ENCODE data around the gene CRYBA2.

Gene CRYBA2, protein sequence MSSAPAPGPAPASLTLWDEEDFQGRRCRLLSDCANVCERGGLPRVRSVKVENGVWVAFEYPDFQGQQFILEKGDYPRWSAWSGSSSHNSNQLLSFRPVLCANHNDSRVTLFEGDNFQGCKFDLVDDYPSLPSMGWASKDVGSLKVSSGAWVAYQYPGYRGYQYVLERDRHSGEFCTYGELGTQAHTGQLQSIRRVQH

GRCh38 chr2:218993345-218994315, at the start of gene CRYBA2:
CRYBA2 (minus strand) TSS chr2:218993422; CDS start chr2:218993176, 246 bp downstream.
- no peak for DNase-seq

- DNase-seq, result no peak
Measured at GRCh38 chr2:219042750-219043149, 49.5 kb upstream of the CRYBA2 start.

DNA sequence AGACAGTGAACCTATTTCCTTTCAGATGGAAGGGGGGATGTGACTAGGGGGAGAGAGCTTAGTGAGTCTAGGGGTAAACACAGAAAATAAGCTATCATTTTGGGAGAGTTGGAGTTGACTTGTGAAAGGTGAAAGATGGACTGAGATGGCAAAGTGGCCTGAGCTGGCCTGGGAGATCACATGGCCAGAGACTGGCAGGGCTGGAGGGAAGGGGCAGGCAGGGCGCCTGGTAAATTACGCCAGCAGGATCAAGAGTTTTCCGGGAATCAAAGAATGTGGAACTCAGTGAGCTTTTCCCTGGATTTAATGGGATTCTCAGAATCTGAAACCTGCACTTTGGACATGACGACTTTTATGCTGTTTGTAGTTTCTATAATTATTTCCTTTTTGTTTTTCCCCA, 48.9 kb upstream of the CRYBA2 start:
- DNase-seq, result no peak

DNA sequence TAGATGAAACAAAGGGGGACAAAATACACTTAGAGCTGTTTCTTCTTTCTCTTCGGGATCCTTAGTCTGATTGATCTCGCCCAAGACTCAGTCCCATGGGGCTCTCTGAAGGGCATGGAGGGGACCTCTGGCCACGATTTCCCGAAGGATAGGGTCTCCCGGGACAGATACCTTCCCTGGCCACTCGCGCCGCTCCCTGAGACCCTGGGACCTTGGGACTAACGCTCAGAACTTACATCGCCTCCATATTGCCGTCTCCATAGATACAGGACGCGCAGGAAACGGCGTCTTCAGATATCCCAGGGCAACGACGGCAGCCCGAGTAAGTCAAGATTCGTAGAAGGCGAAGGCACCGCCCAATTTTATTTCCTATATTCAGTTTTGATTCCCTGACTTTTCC, 48.0 kb upstream of the CRYBA2 start, which contains the start of gene CFAP65:
TSS of gene CFAP65 (minus strand) at position 265 of the 400 bp plus-strand sequence. CDS start 2,468 bp downstream, outside the sequence.
- DNase-seq, result no peak

- DNase-seq, result no peak
Measured at GRCh38 chr2:219038600-219038999, 45.4 kb upstream of the CRYBA2 start.

DNA sequence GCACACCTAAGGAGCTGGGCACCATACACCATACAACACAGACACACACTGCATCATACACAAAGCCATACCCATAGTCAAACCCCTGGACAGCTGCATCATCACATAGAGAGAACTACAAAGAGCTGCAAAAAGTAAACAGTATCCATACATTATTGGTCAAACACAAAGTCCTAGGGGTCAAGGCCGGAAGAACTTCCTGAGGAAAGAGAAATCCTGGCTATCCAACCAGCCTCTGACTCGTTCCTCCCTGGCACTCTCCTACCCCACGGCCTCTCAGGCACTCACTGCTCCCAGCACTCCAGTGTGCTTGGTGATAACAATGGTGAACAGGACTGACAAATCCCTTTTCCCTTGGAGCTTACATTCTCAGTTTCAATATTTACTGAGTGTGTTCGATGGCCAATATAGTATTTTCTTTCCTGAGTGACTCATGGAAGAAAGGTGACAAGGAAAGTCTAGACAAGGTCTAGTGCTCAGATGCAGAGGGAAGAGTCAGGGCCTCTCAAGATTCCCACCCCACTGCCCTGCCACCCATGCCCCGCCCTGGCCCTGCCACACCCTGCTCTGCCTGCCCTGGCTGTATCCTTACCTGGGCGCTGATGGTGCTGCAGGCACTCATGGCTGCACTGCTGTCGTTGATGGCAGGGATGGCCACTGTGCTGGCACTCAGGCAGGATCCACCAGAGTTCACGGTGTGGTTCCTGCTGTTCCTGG, 44.7 kb upstream of the CRYBA2 start:
- no peak for DNase-seq

DNA sequence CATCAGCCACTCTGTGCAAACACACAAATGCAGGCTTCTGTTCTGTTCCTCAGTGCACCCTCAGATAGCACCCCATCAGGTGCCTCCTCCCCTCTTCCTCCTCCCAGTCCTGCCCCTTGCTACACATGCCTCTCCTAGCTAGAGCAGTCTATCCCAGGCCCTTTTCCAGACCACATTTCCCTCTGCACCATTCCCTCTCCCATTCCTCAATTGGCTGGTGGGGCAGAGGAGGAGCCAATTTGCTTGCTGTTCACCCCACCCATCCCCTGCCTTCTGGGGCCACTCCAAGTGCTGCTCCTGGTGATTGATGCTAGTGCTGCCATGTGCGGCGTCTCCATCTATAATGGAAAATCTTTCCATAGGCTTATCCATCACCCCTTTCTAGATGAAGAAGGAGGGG, 42.7 kb upstream of the CRYBA2 start:
- no peak for DNase-seq

DNA sequence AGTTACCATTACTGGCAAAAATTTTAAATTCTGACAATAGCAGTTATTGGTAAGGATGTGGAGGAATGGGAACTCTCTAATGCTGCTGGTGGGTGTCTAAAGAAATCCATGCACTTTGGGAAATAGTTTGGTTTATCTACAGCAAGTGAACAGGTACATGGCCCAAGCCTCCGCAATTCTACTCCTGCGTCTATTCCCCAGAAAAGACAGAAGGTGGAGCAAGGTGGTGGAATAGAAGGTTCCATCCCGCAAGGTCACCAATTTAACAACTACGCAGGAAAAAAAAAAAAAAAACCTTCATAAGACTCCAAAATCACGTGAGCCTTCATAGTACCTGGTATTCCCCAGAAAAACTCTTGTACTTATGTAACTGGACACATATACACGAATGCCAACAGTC, 41.6 kb upstream of the CRYBA2 start:
- no peak for DNase-seq

GRCh38 chr2:219032051-219032745, 39.0 kb upstream of the CRYBA2 start:
- DNase-seq, result no peak

DNA sequence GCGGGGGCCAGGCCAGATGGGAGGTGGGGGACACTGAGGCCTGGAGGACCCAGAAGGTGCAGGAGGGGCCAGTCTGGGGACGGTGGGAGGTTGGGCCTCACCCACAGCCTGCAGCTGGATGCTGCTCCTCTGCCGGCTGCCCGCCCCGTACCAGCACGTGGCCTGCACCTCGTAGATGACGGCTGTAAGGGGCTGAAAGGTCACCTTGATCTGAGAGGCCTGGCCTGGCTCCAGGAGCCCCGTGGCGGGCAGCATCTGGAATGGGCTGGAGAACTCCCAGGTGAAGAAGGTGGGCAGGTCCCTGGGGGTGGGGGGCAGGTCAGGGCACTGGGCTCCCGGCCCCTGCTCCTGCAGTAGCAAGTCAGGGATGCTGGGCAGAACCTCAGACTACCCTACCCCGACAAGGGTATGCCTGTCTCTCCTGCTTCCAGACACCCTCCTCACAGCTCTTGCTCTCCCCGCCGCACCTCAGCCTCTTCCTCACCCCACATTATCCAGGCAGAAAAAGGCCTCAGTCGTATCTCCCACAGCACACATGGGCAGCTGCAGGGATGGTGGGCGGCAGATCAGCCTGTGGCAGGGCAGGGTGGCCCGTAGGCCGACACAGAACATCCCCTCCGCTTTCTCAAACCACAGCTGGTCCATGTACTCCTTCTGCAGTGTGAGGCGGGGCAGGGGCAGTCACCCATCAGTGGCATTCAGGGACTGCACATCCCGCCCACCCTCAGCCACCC, 38.0 kb upstream of the CRYBA2 start:
- DNase-seq, result no peak

GRCh38 chr2:219030177-219030940, 37.1 kb upstream of the CRYBA2 start:
- no peak for DNase-seq

DNA sequence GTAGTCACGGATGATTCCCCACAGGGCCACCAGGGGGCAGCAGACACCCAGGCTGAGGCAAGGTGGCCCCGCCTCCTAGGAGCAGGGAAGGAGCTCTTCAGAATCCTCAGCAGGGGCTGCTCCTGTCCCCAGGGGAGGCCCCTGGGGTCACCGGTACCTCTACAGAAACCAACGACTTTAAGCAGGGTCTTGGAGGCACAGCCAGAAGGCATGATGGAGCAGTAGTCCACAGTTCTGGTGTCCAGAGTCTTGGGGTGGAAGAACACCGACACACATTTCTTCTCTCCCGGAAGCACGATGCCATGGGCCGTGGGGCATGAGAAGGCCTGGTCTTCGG, 36.6 kb upstream of the CRYBA2 start:
- peak; percentile 32 for DNase-seq

DNA sequence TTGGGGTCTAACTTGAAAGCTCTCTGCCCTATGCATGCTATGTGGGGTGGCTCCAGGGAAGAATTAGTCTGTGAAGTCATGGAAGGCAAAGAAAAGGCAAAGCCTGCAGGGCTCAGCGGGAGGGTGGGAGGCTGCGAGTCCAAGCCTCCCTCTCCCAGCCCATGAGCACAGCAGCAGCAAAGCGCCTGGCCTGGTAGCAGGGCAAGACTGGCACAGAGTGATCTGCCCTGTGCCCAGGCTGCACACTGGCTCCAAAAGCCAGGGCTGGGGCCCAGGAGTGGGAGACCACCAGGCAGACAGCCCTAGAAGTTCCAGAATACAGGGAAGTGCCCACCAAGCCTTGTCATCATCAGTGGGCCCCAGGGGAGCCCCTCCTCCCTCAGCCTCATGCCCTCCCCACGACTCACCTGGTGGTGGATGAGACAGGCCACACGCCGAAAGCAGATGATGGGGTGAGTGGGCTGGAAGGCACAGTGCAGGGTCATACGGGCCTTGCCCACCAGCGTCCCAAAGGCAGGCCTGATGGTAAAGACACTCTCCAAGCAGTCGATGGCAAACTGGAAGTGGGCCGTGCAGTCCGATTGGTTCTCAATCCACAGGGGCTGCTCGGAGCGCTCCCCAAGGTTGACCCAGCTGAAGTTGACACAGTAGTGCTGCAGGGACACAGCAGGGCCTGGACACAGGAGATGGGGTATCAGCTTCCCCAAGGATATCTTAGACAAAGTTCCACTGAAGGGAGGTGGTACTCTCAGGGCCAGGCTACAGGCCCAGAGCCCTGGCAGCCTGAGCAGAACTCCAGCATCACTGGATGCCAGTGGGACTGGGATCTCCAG, 36.0 kb upstream of the CRYBA2 start:
- no peak for DNase-seq

- no peak for DNase-seq
Measured at GRCh38 chr2:219028141-219028540, 34.9 kb upstream of the CRYBA2 start.

DNA sequence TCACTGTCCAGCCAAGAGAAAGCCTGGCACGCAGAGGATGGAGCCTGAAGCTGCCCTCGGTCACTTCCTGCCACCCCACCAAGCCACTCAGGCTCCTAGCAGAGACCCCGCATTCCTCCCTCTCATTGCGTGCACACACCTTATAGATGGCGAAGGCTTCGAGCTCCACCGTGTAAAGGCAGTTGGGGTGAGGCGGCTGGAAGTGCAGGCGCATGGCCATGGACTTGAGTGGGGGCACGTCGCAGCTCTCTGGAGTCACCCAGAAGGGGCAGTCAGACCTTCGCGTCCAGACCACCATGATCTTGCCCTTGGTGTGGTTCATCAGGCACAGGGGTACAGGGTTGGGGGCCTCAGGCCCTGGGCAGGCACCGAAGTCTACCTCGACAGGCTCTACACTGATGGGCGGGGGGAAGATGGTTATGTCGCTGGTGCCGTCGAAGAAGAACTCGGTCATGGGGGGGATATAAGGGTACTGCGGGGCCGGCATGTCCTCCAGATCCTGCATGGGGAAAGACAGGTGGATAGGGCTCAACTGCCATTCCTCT, 34.4 kb upstream of the CRYBA2 start:
- no peak for DNase-seq

DNA sequence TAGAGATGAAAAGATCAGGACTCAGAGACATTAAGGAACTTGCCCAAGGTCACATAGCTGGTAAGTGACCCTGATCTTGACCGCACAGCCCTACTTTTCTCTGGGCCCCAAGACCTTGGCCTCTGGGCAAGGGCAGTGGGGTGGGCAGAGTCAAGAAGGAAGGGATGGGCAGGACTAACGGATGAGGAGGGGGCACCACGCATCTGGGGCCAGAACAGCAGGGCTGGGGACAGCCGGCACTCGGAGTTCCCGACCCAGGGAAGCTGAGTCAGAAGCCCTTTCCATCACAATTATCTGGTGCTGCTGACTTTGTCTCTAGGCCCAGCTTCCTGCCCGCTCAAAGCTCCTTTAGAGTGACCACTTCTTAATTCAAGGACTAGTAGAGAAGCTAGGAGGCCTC, 33.7 kb upstream of the CRYBA2 start:
- DNase-seq, result no peak

DNA sequence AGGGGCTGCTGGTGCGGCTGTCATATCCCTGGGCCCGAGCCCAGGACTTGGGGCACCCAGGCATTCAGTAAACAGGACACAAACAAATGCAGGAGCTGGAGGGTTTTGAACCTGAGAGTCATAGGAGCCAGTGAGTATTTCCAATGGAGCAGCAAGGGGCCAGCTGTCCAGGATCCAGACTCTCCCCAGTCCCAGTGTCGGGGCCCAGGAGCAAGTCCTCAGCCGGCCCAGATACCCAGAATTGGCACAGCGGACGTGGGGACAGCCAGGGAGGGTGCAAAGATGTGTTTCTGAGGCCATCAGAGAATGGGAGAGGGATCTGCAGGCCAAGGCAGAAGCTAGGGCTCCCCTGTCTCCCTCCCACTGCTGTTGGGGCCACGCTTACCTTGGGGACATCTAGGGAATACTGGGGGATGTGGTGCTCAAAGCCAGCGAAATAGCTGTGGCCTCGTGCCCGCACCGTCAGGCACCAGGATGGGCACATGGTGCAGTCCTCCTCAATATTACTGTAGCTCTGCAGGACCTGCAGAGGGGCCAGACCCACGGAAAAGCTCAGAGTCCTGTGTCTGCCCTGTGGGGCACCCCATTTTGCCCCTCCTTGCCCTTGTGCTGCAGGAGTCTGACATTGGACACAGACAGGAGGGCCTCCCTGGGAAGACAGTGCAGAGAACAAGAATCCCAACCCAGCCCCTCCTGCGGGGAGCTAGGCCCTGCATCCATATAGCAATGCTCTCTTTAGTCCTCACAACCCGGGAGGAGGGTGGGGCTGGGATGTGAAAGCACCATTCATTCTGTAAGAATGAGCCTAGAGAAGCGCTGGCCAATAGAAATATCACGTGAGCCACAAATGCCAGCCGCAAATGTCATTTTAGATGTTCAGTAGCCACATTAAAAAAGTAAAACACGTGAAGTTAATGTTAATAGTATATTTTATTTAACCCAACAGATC, 32.7 kb upstream of the CRYBA2 start:
- no peak for DNase-seq

GRCh38 chr2:219024059-219024458, 30.8 kb upstream of the CRYBA2 start:
- DNase-seq, result no peak

- DNase-seq, result no peak
Measured at GRCh38 chr2:219023045-219023605, 29.9 kb upstream of the CRYBA2 start.

Data from KG1 (cell line).